Ovary (tissue), 3 donors: ENCODE measurements around the gene LRMDA.

Source experiments
- EP300 ChIP-seq: sonication (generic); formaldehyde crosslinking; IDR thresholded peaks from one replicate; pipeline ENCODE4 v1.6.1; 2017; ENCODE audit warnings: antibody characterized with exemption
- POLR2A ChIP-seq: fragments of 450-650 bp; IDR thresholded peaks from one replicate; pipeline ENCODE4 v1.6.1; 2017; ENCODE audit warnings: antibody characterized with exemption, mild to moderate bottlenecking, moderate library complexity
- TF ChIP-seq, protein P1 (sequence below), 3 donors: fragments of 450-650 bp in 2 of 3; fragments of 200-600 bp in 1 of 3; IDR thresholded peaks; one replicate each; pipeline versions ENCODE4 v1.5.1 to v1.8.0; 2016 to 2022; ENCODE audit warnings: antibody characterized with exemption in 3 of 3, mild to moderate bottlenecking in 1 of 3
- donor health status: DM: no; HTN: no; CAD: no.

GRCh38 chr10:75542084-75542483, 110.7 kb downstream of the LRMDA start:
- TF ChIP-seq, protein P1, sequence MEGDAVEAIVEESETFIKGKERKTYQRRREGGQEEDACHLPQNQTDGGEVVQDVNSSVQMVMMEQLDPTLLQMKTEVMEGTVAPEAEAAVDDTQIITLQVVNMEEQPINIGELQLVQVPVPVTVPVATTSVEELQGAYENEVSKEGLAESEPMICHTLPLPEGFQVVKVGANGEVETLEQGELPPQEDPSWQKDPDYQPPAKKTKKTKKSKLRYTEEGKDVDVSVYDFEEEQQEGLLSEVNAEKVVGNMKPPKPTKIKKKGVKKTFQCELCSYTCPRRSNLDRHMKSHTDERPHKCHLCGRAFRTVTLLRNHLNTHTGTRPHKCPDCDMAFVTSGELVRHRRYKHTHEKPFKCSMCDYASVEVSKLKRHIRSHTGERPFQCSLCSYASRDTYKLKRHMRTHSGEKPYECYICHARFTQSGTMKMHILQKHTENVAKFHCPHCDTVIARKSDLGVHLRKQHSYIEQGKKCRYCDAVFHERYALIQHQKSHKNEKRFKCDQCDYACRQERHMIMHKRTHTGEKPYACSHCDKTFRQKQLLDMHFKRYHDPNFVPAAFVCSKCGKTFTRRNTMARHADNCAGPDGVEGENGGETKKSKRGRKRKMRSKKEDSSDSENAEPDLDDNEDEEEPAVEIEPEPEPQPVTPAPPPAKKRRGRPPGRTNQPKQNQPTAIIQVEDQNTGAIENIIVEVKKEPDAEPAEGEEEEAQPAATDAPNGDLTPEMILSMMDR (IDR thresholded peaks at IDR 0.05) = no peak
- no peak for TF ChIP-seq POLR2A
- TF ChIP-seq EP300 = no peak
